HuH-7 (cell line): ENCODE results near the gene SOCS1.
"Not testable (repeated sequence)": the region's sequence is repeated elsewhere in the genome, so short reads cannot be mapped to it uniquely, and the experiment has no call there.

ENCODE experiments used
- DNase-seq: peaks from one replicate; pipeline ENCODE4 v3.0.0; 2011; ENCODE audit warnings: low spot score

The SOCS1 gene

GRCh38 chr16:11255737-11256660, at the start of gene SOCS1:
TSS of gene SOCS1 (minus strand) at chr16:11256204. CDS start at chr16:11255478, 726 bp downstream.
- DNase-seq: peak; percentile 82

GRCh38 chr16:11303405-11304138, 47.6 kb upstream of the SOCS1 start:
- DNase-seq: no peak

GRCh38 chr16:11302977-11303376, 47.0 kb upstream of the SOCS1 start:
- DNase-seq: no peak

GRCh38 chr16:11301645-11302501, 45.9 kb upstream of the SOCS1 start:
- DNase-seq: no peak

GRCh38 chr16:11300560-11300892, 44.5 kb upstream of the SOCS1 start:
- no peak for DNase-seq

- no peak for DNase-seq
Measured at GRCh38 chr16:11299865-11300559, 44.0 kb upstream of the SOCS1 start.

GRCh38 chr16:11298950-11299547, 43.0 kb upstream of the SOCS1 start:
- DNase-seq: not testable (repeated sequence)

GRCh38 chr16:11298143-11298900, 42.3 kb upstream of the SOCS1 start:
- DNase-seq: no peak

GRCh38 chr16:11297492-11298142, 41.6 kb upstream of the SOCS1 start:
- DNase-seq: no peak

- no peak for DNase-seq
Measured at GRCh38 chr16:11296706-11297491, 40.9 kb upstream of the SOCS1 start.

GRCh38 chr16:11296351-11296705, 40.3 kb upstream of the SOCS1 start:
- no peak for DNase-seq

GRCh38 chr16:11295672-11296071, 39.7 kb upstream of the SOCS1 start:
- DNase-seq: no peak

- DNase-seq: no peak
Measured at GRCh38 chr16:11292076-11292748, 36.2 kb upstream of the SOCS1 start.

GRCh38 chr16:11291091-11291703, 35.2 kb upstream of the SOCS1 start:
- no peak for DNase-seq

GRCh38 chr16:11290102-11290893, 34.3 kb upstream of the SOCS1 start:
- no peak for DNase-seq

GRCh38 chr16:11289696-11290095, 33.7 kb upstream of the SOCS1 start:
- DNase-seq: not testable (repeated sequence)

- no peak for DNase-seq
Measured at GRCh38 chr16:11289202-11289601, 33.2 kb upstream of the SOCS1 start.
